Omental fat pad (tissue), 4 donors: ENCODE data around the gene ANTXRL. TPM values are rescaled to one million over a fixed set of nuclear protein-coding genes. Genes with fewer than 3 reads are reported as not detected.
"Not testable (repeated sequence)": the region's sequence is repeated elsewhere in the genome, so short reads cannot be mapped to it uniquely, and the experiment has no call there.

Experiments used
- ATAC-seq: fragments of 150-250 bp; one replicate; pipeline ENCODE4 v1.9.1; 2016; ENCODE audit warnings: mild to moderate bottlenecking, moderate library complexity; ENCODE audit not compliant: low FRiP score
- DNase-seq: peaks from one replicate; pipeline ENCODE4 v3.0.0-alpha.2; 2019; ENCODE audit warnings: low spot score
- CTCF ChIP-seq, 3 donors: fragments of 450-650 bp; IDR thresholded peaks; one replicate each; pipeline ENCODE4 v1.5.1; 2016 to 2017; ENCODE audit warnings: antibody characterized with exemption in 3 of 3, mild to moderate bottlenecking in 3 of 3, moderate library complexity in 2 of 3
- total RNA-seq, 4 donors: library from RNA; depleted of rRNA; stranded (reverse); fragments of >200 nt; gene quantifications; one replicate each; pipeline ENCODE4 v1.1.0, GENCODE V29; 2016

Gene ANTXRL
- total RNA-seq, 4 donors from 2014 or later, result not detected

- no peak for TF ChIP-seq CTCF (IDR thresholded peaks at IDR 0.05)
- DNase-seq (no peak), ATAC-seq (no peak)
These were observed 24.7 kb downstream of the ANTXRL start for GRCh38 chr10:46311501-46311951.

GRCh38 chr10:46311961-46312431 is 25.2 kb downstream of the ANTXRL start:
- not testable (repeated sequence) for DNase-seq, ATAC-seq

DNA sequence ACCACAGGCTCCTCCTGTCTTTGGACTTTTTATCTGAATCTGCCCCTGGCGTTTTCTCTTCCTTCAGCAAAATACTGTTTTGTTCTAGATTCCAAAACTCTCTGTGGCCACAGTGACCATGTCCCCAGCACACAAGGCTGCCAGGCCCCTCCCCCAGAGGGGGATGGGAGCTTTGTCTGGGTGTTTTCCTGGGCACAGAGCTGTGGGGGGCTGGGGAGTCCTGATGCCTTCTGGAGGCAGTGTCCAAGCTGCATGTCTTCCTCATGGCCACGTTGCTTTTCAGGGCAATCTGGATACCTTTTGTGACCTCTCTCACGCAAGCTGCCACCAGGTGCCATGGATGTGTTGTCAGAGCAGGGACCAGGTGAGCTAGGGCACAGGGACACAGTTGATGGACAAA is 26.2 kb downstream of the ANTXRL start:
- ATAC-seq, result no peak
- no peak for DNase-seq
- no peak for TF ChIP-seq CTCF (IDR thresholded peaks at IDR 0.05)

DNA sequence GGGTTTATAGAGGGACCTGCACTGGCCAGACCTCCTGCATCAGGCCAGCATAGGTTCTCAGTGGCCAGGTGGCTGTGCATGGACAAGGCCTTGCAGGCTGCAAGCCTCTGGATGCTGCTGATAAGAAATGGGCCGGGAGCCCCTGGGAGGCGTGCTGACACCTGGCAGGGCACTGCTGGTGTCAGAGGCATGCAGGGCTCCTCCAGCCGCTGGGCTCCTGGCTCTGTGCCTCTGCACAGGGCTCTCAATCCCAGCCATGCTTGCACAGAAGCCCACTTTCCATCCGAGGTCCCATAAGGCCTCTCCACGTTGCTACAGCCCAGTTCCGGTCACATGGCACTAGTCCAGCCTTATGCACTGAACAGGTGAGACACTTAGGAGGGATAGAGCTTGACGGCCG is 27.3 kb downstream of the ANTXRL start:
- no peak for TF ChIP-seq CTCF (IDR thresholded peaks at IDR 0.05)
- no peak for ATAC-seq
- DNase-seq, result no peak

DNA sequence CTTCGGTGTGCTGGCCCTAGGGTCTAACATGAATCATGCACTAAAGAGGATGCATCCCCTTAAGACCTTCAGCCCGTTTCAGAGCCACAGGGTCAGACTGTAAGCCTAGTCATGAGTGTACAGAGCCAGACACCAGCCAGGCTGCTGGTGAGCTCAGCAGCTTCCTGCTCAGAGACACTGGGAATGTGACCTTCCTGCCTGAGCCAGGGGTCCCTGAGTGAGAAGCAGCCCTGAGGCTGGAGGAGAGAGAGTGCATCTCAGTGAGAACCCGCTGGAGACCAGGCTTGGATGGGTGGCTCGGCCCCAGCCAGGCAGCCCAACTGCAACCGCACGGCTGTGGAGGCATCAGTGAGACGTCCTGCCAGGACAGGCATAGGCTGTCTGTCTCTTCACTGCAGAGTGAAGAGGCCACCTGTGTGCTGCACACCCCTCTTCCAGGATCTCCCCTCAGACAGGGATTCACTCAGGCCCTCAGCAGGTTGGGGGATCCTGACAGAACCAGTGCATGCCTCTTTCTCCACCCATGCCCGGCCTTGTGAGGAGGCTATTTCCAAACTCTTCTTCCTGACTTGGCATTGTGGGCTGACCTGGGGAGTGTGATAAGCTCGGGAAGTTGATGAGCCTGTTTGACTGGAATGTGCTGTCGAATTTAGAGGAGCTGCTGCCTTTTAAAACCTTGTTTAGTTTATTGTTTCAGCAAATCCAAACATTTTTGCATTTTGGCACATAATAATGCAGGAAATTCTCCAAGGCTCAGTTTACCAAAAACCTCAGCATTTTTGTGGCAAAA is 28.5 kb downstream of the ANTXRL start:
- ATAC-seq, result peak; percentile 73
- not testable (repeated sequence) for DNase-seq

- no peak for TF ChIP-seq CTCF (IDR thresholded peaks at IDR 0.05)
- DNase-seq (no peak), ATAC-seq (no peak)
These were observed 30.6 kb downstream of the ANTXRL start for GRCh38 chr10:46317370-46317769.

GRCh38 chr10:46317889-46318288 is 31.1 kb downstream of the ANTXRL start:
- no peak for DNase-seq
- no peak for TF ChIP-seq CTCF (IDR thresholded peaks at IDR 0.05)

DNA sequence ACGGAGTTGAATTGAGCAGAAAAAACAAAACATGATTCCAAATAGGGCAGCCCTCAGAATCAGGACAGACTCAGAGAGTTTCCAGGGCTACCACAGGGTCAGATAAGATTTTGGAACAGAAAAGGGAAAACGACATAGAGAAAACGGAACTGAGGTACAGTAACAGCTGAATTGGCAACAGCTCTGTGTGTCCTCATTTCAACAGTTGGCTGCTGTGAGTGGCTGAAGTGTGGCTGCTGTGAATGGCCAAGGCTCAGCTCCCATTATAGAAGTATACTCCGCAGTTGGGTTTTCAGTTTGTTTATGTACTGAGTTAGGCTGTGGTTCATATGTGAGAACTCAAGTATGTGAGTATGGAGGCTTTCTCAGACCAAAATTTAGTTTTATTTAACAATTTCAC is 32.0 kb downstream of the ANTXRL start:
- TF ChIP-seq CTCF (IDR thresholded peaks at IDR 0.05), result no peak
- no peak for ATAC-seq
- no peak for DNase-seq

More at GRCh38 chr10:46317889-46318288, 31.1 kb downstream of the ANTXRL start:
- ATAC-seq, result no peak
